MM.1S (cell line): ENCODE data around the gene FBXW11.

Source experiments
- DNase-seq: peaks from one replicate; pipeline ENCODE4 v3.0.0-alpha.2; 2015
- H2AFZ ChIP-seq: fragments of 300-600 bp; sonication (generic); 2 replicates; pipeline ENCODE4 v1.6.0; 2016; ENCODE audit warnings: antibody characterized with exemption, low read length
- H3F3A ChIP-seq: fragments of 300-600 bp; sonication (generic); 2 replicates; pipeline ENCODE4 v1.6.1; 2016; ENCODE audit warnings: mild to moderate bottlenecking, antibody characterized with exemption, low read length, moderate library complexity, mixed read lengths; ENCODE audit not compliant: insufficient read depth
- H3K27ac ChIP-seq: fragments of 300-600 bp; sonication (generic); 2 replicates; pipeline ENCODE4 v1.5.1; 2016; ENCODE audit warnings: mild to moderate bottlenecking, low read length
- H3K27me3 ChIP-seq: fragments of 300-600 bp; sonication (generic); replicated peaks from 2 replicates; pipeline ENCODE4 v1.6.0; 2016; ENCODE audit warnings: low read length; ENCODE audit not compliant: insufficient read depth
- H3K36me3 ChIP-seq: fragments of 300-600 bp; sonication (generic); replicated peaks from 2 replicates; pipeline ENCODE4 v1.6.1; 2016; ENCODE audit warnings: mild to moderate bottlenecking, low read length, mixed read lengths; ENCODE audit not compliant: insufficient read depth
- H3K4me1 ChIP-seq: fragments of 300-600 bp; sonication (generic); 2 replicates; pipeline ENCODE4 v1.6.1; 2016; ENCODE audit warnings: low read length, mixed read lengths
- H3K4me2 ChIP-seq: fragments of 300-600 bp; sonication (generic); 2 replicates; pipeline ENCODE4 v1.6.0; 2016; ENCODE audit warnings: low read depth, low read length
- H3K4me3 ChIP-seq: fragments of 300-600 bp; sonication (generic); 2 replicates; pipeline ENCODE4 v1.5.1; 2016; ENCODE audit warnings: low read length, mixed read lengths
- H3K79me2 ChIP-seq: fragments of 300-600 bp; sonication (generic); 2 replicates; pipeline ENCODE4 v1.6.1; 2016; ENCODE audit warnings: mixed run types, low read length, mixed read lengths
- H3K9ac ChIP-seq: fragments of 300-600 bp; sonication (generic); 2 replicates; pipeline ENCODE4 v1.6.1; 2016; ENCODE audit warnings: low read length, mixed read lengths
- H3K9me2 ChIP-seq: fragments of 300-600 bp; sonication (generic); replicated peaks from 2 replicates; pipeline ENCODE4 v1.6.1; 2016; ENCODE audit warnings: mild to moderate bottlenecking, low read length, mixed read lengths; ENCODE audit not compliant: insufficient read depth
- H3K9me3 ChIP-seq: fragments of 300-600 bp; sonication (generic); replicated peaks from 2 replicates; pipeline ENCODE4 v1.6.1; 2016; ENCODE audit warnings: mild to moderate bottlenecking, low read length, mixed read lengths; ENCODE audit not compliant: insufficient read depth
- H4K20me1 ChIP-seq: fragments of 300-600 bp; sonication (generic); 2 replicates; pipeline ENCODE4 v1.6.1; 2016; ENCODE audit warnings: mild to moderate bottlenecking, low read length, moderate library complexity, mixed read lengths; ENCODE audit not compliant: insufficient read depth
- EZH2 ChIP-seq: fragments of 300-600 bp; sonication (generic); optimal IDR thresholded peaks from 2 replicates; pipeline ENCODE3; 2017; ENCODE audit warnings: low read depth, mild to moderate bottlenecking, antibody characterized with exemption, low read length, mixed read lengths
- EZH2phosphoT487 ChIP-seq: fragments of 300-600 bp; sonication (generic); IDR thresholded peaks from 2 replicates; pipeline ENCODE4 v1.6.1; 2018; ENCODE audit warnings: antibody characterized with exemption, low read length
- TF ChIP-seq, protein P1 (sequence below): fragments of 300-600 bp; sonication (generic); IDR thresholded peaks from 2 replicates; pipeline ENCODE4 v1.5.1; 2016; ENCODE audit warnings: antibody characterized with exemption, low read length, mixed read lengths

Gene FBXW11

DNA sequence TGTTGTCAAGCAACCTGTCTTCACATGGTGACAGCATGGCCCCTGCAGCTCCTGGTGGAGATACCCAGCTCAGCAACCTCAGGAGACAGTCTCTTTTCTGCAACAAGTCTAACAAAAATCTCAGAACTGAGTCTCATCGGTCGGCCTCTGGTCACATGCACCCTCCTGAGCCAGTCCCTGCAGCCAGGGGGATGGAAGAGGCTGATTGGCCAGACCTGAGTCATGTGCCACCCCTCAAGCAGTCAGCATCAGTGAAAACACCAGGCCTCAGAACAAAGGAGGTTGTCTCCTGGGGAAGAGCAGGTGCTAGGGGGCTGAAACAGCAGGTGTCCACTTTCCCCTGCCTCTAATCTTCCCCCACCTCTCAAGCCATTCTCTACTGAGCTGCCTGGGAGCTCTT, 166.4 kb downstream of the FBXW11 start:
- H3K27ac ChIP-seq: no peak overlapping the region
- H3K9ac ChIP-seq: no peak overlapping the region
- no peak overlapping the region for H3K4me2 ChIP-seq
- no peaks in the 10 kb centered on the region for H3K4me1 ChIP-seq
- no peaks in the 10 kb centered on the region for H3K36me3 ChIP-seq
- H3K27me3 ChIP-seq: no peaks in the 10 kb centered on the region
- no peaks in the 10 kb centered on the region for H4K20me1 ChIP-seq
- no peaks in the 10 kb centered on the region for H3K9me2 ChIP-seq
- H3K4me3 ChIP-seq: no peak overlapping the region
- TF ChIP-seq EZH2phosphoT487 (no peak), EZH2 (no peak)
- TF ChIP-seq, protein P1, sequence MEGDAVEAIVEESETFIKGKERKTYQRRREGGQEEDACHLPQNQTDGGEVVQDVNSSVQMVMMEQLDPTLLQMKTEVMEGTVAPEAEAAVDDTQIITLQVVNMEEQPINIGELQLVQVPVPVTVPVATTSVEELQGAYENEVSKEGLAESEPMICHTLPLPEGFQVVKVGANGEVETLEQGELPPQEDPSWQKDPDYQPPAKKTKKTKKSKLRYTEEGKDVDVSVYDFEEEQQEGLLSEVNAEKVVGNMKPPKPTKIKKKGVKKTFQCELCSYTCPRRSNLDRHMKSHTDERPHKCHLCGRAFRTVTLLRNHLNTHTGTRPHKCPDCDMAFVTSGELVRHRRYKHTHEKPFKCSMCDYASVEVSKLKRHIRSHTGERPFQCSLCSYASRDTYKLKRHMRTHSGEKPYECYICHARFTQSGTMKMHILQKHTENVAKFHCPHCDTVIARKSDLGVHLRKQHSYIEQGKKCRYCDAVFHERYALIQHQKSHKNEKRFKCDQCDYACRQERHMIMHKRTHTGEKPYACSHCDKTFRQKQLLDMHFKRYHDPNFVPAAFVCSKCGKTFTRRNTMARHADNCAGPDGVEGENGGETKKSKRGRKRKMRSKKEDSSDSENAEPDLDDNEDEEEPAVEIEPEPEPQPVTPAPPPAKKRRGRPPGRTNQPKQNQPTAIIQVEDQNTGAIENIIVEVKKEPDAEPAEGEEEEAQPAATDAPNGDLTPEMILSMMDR: no peak
- H2AFZ ChIP-seq: no peak overlapping the region
- DNase-seq: no peak
- no peaks in the 10 kb centered on the region for H3K79me2 ChIP-seq
- no peaks in the 10 kb centered on the region for H3F3A ChIP-seq
- H3K9me3 ChIP-seq: no peaks in the 10 kb centered on the region

DNA sequence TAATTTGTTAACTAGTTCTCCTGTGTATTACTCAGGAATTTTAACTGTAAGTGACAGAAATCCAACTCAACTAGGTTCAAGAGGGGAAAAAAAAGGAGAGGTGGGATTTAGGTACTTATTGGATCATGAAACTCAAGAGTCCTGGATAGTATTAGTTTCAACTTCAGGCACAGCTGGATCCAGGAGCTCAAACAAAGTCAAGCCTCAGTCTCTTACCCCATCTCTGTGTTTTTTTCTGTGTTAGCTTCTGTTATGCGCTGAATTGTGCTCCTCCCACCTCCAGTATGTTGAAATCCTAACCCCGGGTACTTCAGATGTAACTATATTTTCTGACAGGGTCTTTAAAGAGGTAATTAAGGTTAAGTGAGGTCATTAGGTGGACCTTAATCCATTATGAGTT, 167.3 kb downstream of the FBXW11 start:
- H3K4me3 ChIP-seq: no peak overlapping the region
- no peak for DNase-seq
- no peaks in the 10 kb centered on the region for H3K27me3 ChIP-seq
- no peaks in the 10 kb centered on the region for H3K9me3 ChIP-seq
- no peaks in the 10 kb centered on the region for H3K4me1 ChIP-seq
- H3K27ac ChIP-seq: no peak overlapping the region
- TF ChIP-seq EZH2 (no peak), EZH2phosphoT487 (no peak)
- TF ChIP-seq, protein P1: no peak
- H3K4me2 ChIP-seq: no peak overlapping the region
- H2AFZ ChIP-seq: no peak overlapping the region
- H3F3A ChIP-seq: no peaks in the 10 kb centered on the region
- no peaks in the 10 kb centered on the region for H3K36me3 ChIP-seq
- H3K9ac ChIP-seq: no peak overlapping the region
- no peaks in the 10 kb centered on the region for H3K9me2 ChIP-seq
- H4K20me1 ChIP-seq: no peaks in the 10 kb centered on the region
- no peaks in the 10 kb centered on the region for H3K79me2 ChIP-seq

DNA sequence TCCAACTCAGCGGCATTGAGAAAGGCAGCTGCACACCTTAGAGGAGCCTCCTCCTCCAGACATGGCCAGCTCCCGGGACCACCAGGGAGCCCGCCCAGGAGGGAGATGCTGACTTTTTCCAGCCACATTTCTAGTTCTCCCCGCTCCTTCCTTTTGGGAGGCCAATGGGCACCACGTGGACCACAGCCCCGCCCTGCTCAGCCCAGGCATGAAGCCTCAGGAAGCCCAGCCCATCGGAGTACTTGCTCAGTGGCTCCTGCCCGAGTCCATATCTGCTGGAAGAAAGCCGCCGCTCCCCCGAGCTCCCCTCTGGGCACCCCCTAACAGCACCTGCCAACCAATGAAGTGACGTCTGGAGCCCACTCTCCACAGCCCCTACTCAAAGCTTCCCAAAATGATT, 168.4 kb downstream of the FBXW11 start:
- no peak overlapping the region for H3K4me2 ChIP-seq
- no peak overlapping the region for H2AFZ ChIP-seq
- no peak overlapping the region for H3K9ac ChIP-seq
- DNase-seq: no peak
- no peak overlapping the region for H3K27ac ChIP-seq
- no peaks in the 10 kb centered on the region for H3F3A ChIP-seq
- H3K9me2 ChIP-seq: no peaks in the 10 kb centered on the region
- H4K20me1 ChIP-seq: no peaks in the 10 kb centered on the region
- no peaks in the 10 kb centered on the region for H3K27me3 ChIP-seq
- no peaks in the 10 kb centered on the region for H3K4me1 ChIP-seq
- H3K9me3 ChIP-seq: no peaks in the 10 kb centered on the region
- TF ChIP-seq, protein P1: no peak
- TF ChIP-seq EZH2 (no peak), EZH2phosphoT487 (no peak)
- H3K36me3 ChIP-seq: no peaks in the 10 kb centered on the region
- H3K4me3 ChIP-seq: no peak overlapping the region
- H3K79me2 ChIP-seq: no peaks in the 10 kb centered on the region

DNA sequence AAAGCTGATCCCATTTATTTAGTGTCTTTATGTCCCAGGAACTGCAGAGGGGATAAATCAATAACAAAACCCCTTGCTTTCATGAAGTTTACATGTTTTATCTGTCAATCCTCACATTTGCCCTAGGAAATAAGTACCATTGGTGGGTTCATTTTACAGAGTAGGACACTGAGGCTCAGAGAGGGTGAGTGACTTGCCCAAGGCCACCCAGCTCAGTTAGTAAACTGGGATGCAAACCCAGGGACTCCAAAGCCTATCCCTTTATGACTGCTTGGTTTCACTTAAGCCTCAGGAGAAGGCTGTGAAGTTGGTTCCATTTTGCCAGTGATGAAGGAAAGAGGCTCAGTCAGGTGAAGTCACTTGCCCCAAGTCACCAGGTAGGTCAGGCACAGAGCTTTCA, 168.9 kb downstream of the FBXW11 start:
- Histone ChIP-seq H3K9me3 (no peaks in the 10 kb centered on the region), H3K4me2 (no peak overlapping the region), H3K27ac (no peak overlapping the region), H3K27me3 (no peaks in the 10 kb centered on the region), H3K36me3 (no peaks in the 10 kb centered on the region), H3K9ac (no peak overlapping the region), H3F3A (no peaks in the 10 kb centered on the region), H3K4me1 (no peaks in the 10 kb centered on the region), H4K20me1 (no peaks in the 10 kb centered on the region), H3K4me3 (no peak overlapping the region), H2AFZ (no peak overlapping the region), H3K9me2 (no peaks in the 10 kb centered on the region), H3K79me2 (no peaks in the 10 kb centered on the region)
- TF ChIP-seq EZH2 (no peak), EZH2phosphoT487 (no peak)
- TF ChIP-seq, protein P1: no peak
- DNase-seq: no peak
